Upper lobe of left lung (tissue), 6 donors: ENCODE results near the gene TBX18. TPM values are rescaled to one million over a fixed set of nuclear protein-coding genes. Genes with fewer than 3 reads are reported as not detected.
A peak's percentile ranks its signal among the peaks of the same experiment; 100 is the strongest.

Experiments used
- ATAC-seq, 2 donors: fragments of 200-7000 bp; cut with Tn5 transposase; one replicate each; pipeline ENCODE4 v1.9.1; 2022; ENCODE audit warnings: mild to moderate bottlenecking in 2 of 2, moderate library complexity in 2 of 2; ENCODE audit not compliant: low FRiP score in 2 of 2
- DNase-seq, 2 donors: peaks; one replicate each; pipeline ENCODE4 v3.0.0-alpha.2; 2019 to 2020
- H3K27ac ChIP-seq, 4 donors: fragments of 200-600 bp; sonication (generic); one replicate each; pipeline ENCODE4 v1.5.1; 2016 to 2019
- H3K27me3 ChIP-seq, 4 donors: fragments of 200-600 bp; sonication (generic); one replicate each; pipeline ENCODE4 v1.5.1; 2017 to 2019
- H3K36me3 ChIP-seq, 4 donors: fragments of 200-600 bp; sonication (generic); one replicate each; pipeline ENCODE4 v1.5.1; 2016 to 2019
- H3K4me1 ChIP-seq, 4 donors: fragments of 200-600 bp; sonication (generic); one replicate each; pipeline ENCODE4 v1.5.1; 2018 to 2019
- H3K4me3 ChIP-seq, 4 donors: fragments of 200-600 bp; sonication (generic); one replicate each; pipeline ENCODE4 v1.5.1; 2017 to 2019; ENCODE audit warnings: mild to moderate bottlenecking in 2 of 4, moderate library complexity in 1 of 4
- H3K9me3 ChIP-seq, 4 donors: fragments of 200-600 bp; sonication (generic); one replicate each; pipeline ENCODE4 v1.5.1; 2018 to 2019
- EP300 ChIP-seq, 4 donors: sonication (generic); formaldehyde crosslinking; IDR thresholded peaks; one replicate each; pipeline ENCODE4 v1.5.1; 2017; ENCODE audit warnings: antibody characterized with exemption in 4 of 4, control low read depth in 2 of 4
- POLR2A ChIP-seq, 4 donors: fragments of 450-650 bp; IDR thresholded peaks; one replicate each; pipeline ENCODE4 v1.5.1; 2016 to 2017; ENCODE audit warnings: antibody characterized with exemption in 4 of 4, mild to moderate bottlenecking in 2 of 4
- POLR2AphosphoS5 ChIP-seq, 2 donors: sonication (generic); formaldehyde crosslinking; IDR thresholded peaks; one replicate each; pipeline ENCODE4 v1.5.1; 2017; ENCODE audit warnings: antibody characterized with exemption in 2 of 2
- WGBS, 2 donors: methylation state at CpG; one replicate each; pipeline ENCODE4 v1.1.5; 2017 to 2018; 5-methylcytosine and 5-hydroxymethylcytosine counted together
- total RNA-seq, 6 donors: library from RNA; depleted of rRNA in 4 of 6; stranded (reverse); fragments of >200 nt in 4 of 6; gene quantifications; one replicate each; pipeline versions ENCODE4 v1.1.0 to v1.2.1, GENCODE V29; 2016 to 2021
- TF ChIP-seq, protein P1 (sequence below), 6 experiments: fragments of 450-650 bp in 4 of 6; fragments of 200-600 bp in 2 of 6; sonication (generic) in 2 of 6; IDR thresholded peaks; one replicate each; pipeline ENCODE4 v1.5.1; 2016 to 2019; ENCODE audit warnings: antibody characterized with exemption in 6 of 6
- donor health status: DM: no; HTN: no; CAD: no; lungs with moderate emphysema.
- donor health status: DM: no; HTN: yes; CAD: no; lungs with severe emphysema.

TBX18 gene
- total RNA-seq, 6 donors from 2014 or later = 0.20 to 0.49 (median 0.44) TPM; not detected in 3

DNA sequence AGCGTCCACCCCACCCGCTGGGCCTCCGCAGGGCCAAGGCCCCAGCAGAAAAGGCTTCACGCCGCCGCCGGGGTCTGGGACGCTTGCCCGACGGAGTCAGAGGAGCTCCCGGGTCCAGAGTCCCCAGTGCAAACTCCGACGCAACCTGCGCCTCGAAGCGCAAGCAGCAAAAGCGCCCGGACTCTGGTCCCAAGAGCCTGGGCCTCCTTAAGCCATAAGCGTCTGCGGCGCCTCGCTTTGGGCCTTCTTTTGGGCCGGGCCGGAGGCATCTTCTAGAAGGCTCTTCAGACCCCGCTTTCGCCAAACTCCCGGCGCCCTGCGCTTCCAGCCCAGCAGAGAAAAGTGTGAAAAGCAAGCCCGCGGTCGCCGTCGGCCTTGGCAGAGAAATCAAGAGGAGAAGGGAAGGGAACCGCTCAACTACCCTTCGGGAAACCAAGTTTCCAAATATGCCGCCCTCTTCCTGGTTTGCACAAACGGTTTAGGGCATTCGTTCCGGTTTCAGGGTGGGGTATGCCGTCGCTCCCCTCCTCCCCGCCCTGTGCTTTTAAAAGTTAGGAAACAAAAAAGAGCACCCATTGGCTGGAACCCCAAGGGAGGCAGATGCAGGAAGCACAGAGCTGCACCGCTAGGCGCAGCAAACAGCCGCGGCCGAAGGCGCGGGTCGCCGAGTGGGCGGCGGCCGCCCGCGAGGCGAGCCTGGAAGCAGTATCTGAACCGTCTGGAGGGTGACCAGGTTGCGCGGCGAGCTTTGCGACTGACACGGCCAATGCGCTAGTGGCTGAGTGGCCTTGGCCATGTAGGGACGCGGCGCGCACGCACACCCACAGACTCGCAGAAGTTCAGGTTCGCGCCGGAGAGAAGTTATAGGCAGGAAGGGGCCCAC lies 1.2 kb downstream of the TBX18 start:
- Histone ChIP-seq H3K9me3 (peaks cover 0 to 6% (median 3%) of the 10 kb centered on the region in 4 donors), H3K27me3 (peaks cover 0 to 65% (median 29%) of the 10 kb centered on the region in 4 donors), H3K4me1 (peaks cover 12 to 34% (median 17%) of the 10 kb centered on the region in 4 donors), H3K4me3 (peak overlapping the region in 3 of 4 donors; percentile 25 to 37 (median 28)), H3K27ac (peak overlapping the region in 1 of 4 donors; percentile 4), H3K36me3 (no peaks in the 10 kb centered on the region)
- no peak for TF ChIP-seq POLR2AphosphoS5 (IDR thresholded peaks at IDR 0.05)
- TF ChIP-seq, protein P1, sequence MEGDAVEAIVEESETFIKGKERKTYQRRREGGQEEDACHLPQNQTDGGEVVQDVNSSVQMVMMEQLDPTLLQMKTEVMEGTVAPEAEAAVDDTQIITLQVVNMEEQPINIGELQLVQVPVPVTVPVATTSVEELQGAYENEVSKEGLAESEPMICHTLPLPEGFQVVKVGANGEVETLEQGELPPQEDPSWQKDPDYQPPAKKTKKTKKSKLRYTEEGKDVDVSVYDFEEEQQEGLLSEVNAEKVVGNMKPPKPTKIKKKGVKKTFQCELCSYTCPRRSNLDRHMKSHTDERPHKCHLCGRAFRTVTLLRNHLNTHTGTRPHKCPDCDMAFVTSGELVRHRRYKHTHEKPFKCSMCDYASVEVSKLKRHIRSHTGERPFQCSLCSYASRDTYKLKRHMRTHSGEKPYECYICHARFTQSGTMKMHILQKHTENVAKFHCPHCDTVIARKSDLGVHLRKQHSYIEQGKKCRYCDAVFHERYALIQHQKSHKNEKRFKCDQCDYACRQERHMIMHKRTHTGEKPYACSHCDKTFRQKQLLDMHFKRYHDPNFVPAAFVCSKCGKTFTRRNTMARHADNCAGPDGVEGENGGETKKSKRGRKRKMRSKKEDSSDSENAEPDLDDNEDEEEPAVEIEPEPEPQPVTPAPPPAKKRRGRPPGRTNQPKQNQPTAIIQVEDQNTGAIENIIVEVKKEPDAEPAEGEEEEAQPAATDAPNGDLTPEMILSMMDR (IDR thresholded peaks at IDR 0.05) = no peak
- no peak for TF ChIP-seq POLR2A (IDR thresholded peaks at IDR 0.05)
- TF ChIP-seq EP300 (IDR thresholded peaks at IDR 0.05) = no peak
- peak in 1 of 2 donors; percentile 83 for DNase-seq
- 3 to 4% methylated on average over 27 to 64 of the region's 74 CpGs for WGBS, 2 donors
- peak in 1 of 2 donors; percentile 67 for ATAC-seq

DNA sequence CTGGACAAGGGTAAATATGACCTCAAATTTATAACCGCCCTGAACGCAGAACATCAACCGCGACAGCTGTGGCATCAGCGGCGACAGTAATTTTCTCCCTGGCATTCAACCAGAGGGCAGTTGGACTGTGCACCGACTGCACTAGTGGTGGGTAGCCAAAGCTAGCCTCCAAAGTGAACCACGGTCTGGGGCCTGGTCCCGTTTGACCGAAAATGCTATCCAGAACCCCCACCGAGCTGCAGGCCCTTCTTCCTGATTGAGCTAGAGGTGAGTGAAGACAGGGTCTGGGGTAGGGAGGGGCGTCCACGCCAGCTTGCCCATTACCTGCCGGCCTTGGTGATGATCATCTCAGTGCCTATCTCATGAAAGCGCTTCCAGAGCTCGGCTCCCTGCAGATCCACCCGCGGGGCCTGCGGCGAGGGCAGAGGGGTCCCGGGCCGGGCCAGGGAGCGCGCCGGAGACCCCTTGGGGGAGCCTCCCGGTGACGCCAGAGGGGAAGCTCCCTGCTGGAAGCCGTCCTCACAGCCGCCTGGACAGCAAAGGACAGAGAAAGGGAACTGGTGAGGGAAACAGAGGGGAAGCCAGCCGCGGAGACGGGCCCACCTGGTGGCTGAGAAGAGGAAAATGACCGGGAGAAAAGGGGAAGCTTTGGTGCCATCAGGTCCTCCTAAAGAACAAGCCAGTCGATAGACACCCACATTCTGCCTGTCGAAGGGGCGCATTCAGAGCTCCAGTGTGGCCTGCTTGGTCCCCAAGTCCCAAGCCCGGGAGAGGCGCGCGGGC lies 2.0 kb downstream of the TBX18 start:
- peak; percentile 11 to 22 for ATAC-seq
- no peak for TF ChIP-seq POLR2AphosphoS5 (IDR thresholded peaks at IDR 0.05)
- no peak for TF ChIP-seq POLR2A (IDR thresholded peaks at IDR 0.05)
- no peak for TF ChIP-seq EP300 (IDR thresholded peaks at IDR 0.05)
- TF ChIP-seq, protein P1 (IDR thresholded peaks at IDR 0.05) = no peak

DNA sequence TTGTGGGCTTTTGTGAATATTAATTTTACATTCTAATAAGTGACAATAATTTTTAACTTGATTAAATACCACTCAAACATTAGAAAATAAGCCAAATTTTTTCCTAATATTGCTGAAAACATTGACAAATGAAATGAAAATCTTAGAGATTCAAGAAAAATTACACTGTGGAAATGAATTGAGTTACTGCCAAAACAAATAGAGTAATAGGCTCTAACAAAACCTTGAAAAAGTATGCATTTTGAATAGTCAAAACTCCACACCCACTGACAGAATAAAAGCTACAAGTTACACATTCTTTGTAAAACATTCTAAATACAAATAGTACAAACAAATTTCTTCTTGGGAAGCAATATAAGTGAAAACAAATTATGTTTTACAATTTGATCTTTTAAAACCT lies 5.9 kb downstream of the TBX18 start:
- no peaks in the 10 kb centered on the region for H3K36me3 ChIP-seq
- no peak for TF ChIP-seq POLR2A (IDR thresholded peaks at IDR 0.05)
- TF ChIP-seq POLR2AphosphoS5 (IDR thresholded peaks at IDR 0.05) = no peak
- TF ChIP-seq, protein P1 (IDR thresholded peaks at IDR 0.05) = no peak
- peaks cover 0 to 21% (median 7%) of the 10 kb centered on the region in 4 donors for H3K27me3 ChIP-seq
- no peaks in the 10 kb centered on the region for H3K9me3 ChIP-seq
- peaks cover 2 to 13% (median 6%) of the 10 kb centered on the region in 4 donors for H3K4me1 ChIP-seq
- DNase-seq (no peak), ATAC-seq (no peak)
- no peak overlapping the region for H3K4me3 ChIP-seq
- H3K27ac ChIP-seq = no peak overlapping the region

More for the DNA sequence above, 2.0 kb downstream of the TBX18 start:
- H3K27ac ChIP-seq = no peak overlapping the region
- peak in 1 of 2 donors; percentile 65 for DNase-seq
- 7 to 11% methylated on average over 16 to 35 of the region's 40 CpGs for WGBS, 2 donors
- peaks cover 12 to 34% (median 17%) of the 10 kb centered on the region in 4 donors for H3K4me1 ChIP-seq
- H3K4me3 ChIP-seq = no peak overlapping the region
- H3K9me3 ChIP-seq = peaks cover 0 to 6% (median 3%) of the 10 kb centered on the region in 4 donors
- peaks cover 0 to 56% (median 25%) of the 10 kb centered on the region in 4 donors for H3K27me3 ChIP-seq
- no peaks in the 10 kb centered on the region for H3K36me3 ChIP-seq

DNA sequence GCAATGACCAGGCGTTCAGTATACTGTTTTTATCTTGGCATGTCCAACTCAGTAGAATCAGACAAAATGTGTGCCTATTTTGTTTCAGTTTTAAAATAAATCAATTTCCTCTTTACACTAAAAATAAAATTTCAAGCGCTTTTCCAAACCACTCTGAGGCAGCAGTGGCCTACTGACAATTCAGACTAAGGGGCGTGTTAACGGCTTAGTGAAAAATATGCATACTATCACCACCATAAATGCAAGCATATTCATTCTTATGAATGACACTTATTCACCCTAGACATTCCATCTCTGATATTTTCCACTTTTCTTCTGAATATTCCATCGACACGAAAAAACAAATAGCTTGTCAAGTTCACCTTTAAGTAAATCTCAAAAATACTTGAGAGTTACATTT lies 7.5 kb downstream of the TBX18 start:
- no peak overlapping the region for H3K4me3 ChIP-seq
- H3K27me3 ChIP-seq = peaks cover 0 to 5% (median 0%) of the 10 kb centered on the region in 4 donors
- H3K36me3 ChIP-seq = no peaks in the 10 kb centered on the region
- DNase-seq = no peak
- 72 to 74% methylated on average over 6 of the region's 6 CpGs for WGBS, 2 donors
- no peak overlapping the region for H3K27ac ChIP-seq
- H3K9me3 ChIP-seq = no peaks in the 10 kb centered on the region
- no peak for TF ChIP-seq EP300 (IDR thresholded peaks at IDR 0.05)
- TF ChIP-seq, protein P1 (IDR thresholded peaks at IDR 0.05) = no peak
- no peak for TF ChIP-seq POLR2AphosphoS5 (IDR thresholded peaks at IDR 0.05)
- no peak for TF ChIP-seq POLR2A (IDR thresholded peaks at IDR 0.05)
- no peak for ATAC-seq
- no peaks in the 10 kb centered on the region for H3K4me1 ChIP-seq
